ENCODE results near the gene ALDH3A1.

- no peak for TF ChIP-seq CTCF (IDR thresholded peaks at IDR 0.05)
- TF ChIP-seq CHD4 (IDR thresholded peaks at IDR 0.05; ENCODE audit: borderline replicate concordance): no peak
- no peak for TF ChIP-seq NR3C1 (IDR thresholded peaks at IDR 0.05)
- TF ChIP-seq NFE2L2 (conservative IDR thresholded peaks at IDR 0.05; ENCODE audit: low read length): no peak
- no peak for TF ChIP-seq RAD21 (conservative IDR thresholded peaks at IDR 0.05 in 1 of 2, IDR thresholded peaks at IDR 0.05 in 1 of 2)
- TF ChIP-seq MYC (IDR thresholded peaks at IDR 0.05; ENCODE audit: borderline replicate concordance, low read length): no peak
- TF ChIP-seq KDM1A (IDR thresholded peaks at IDR 0.05; ENCODE audit: low read depth): no peak
- no peak for TF ChIP-seq POLR2A (IDR thresholded peaks at IDR 0.05; ENCODE audit: low read length)
- TF ChIP-seq REST (IDR thresholded peaks at IDR 0.05): no peak
These were observed 48.4 kb upstream of the ALDH3A1 start for GRCh38 chr17:19796457-19796856.

Data from A549 (cell line).